Ovary (tissue), 3 donors: Measurements from ENCODE around the gene NCK2.

Source experiments
- POLR2A ChIP-seq: fragments of 450-650 bp; IDR thresholded peaks from one replicate; pipeline ENCODE4 v1.6.1; 2017; ENCODE audit warnings: antibody characterized with exemption, mild to moderate bottlenecking, moderate library complexity
- TF ChIP-seq, protein P1 (sequence below), 3 donors: fragments of 450-650 bp in 2 of 3; fragments of 200-600 bp in 1 of 3; IDR thresholded peaks; one replicate each; pipeline versions ENCODE4 v1.5.1 to v1.8.0; 2016 to 2022; ENCODE audit warnings: antibody characterized with exemption in 3 of 3, mild to moderate bottlenecking in 1 of 3
- donor health status: DM: no; HTN: no; CAD: no.

DNA sequence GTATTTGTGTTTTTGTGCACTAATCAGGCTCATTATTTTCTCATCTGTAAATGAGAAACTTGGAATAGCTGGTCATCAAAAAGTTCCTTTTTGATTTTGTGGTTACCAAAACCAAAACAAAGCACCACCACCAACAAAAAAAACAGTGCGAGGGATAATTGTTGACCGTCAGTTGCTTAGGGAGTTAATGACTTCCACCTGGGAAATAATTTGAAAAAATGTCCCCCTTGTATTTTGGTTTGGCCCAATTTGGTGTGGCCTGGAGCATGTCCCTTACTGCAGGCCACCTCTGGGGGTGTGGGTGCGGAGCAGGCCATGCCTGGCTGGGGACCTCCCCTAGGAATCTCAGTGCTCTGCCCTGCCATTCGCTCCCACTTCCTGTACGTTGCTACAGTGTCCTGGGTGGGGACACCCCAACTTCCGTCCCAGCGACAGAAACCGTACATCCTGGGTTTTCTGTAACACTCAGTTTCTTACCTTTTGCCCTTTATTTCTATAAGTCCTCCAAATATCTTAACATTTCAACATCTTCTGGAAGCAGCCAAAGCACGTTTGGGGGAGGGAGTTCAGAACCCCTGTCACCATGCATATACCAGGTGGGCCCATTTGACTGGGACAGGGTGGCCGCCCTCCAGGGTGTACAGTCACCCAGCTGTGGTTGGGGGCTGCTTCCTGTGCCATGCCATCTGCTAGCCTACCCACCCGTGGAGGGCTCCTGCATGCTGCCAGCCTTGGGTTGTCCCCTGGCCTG lies 31.3 kb downstream of the NCK2 start:
- TF ChIP-seq POLR2A: no peak
- TF ChIP-seq, protein P1, sequence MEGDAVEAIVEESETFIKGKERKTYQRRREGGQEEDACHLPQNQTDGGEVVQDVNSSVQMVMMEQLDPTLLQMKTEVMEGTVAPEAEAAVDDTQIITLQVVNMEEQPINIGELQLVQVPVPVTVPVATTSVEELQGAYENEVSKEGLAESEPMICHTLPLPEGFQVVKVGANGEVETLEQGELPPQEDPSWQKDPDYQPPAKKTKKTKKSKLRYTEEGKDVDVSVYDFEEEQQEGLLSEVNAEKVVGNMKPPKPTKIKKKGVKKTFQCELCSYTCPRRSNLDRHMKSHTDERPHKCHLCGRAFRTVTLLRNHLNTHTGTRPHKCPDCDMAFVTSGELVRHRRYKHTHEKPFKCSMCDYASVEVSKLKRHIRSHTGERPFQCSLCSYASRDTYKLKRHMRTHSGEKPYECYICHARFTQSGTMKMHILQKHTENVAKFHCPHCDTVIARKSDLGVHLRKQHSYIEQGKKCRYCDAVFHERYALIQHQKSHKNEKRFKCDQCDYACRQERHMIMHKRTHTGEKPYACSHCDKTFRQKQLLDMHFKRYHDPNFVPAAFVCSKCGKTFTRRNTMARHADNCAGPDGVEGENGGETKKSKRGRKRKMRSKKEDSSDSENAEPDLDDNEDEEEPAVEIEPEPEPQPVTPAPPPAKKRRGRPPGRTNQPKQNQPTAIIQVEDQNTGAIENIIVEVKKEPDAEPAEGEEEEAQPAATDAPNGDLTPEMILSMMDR (IDR thresholded peaks at IDR 0.05): no peak
